Activated CD4-positive, alpha-beta T cell treated with anti-CD3 and anti-CD28 coated beads, Interleukin-10, Interleukin-2, amounts not matched to agents 100 ng/mL and 50 ng/mL, durations not matched to agents 16 hours and 8 hours (primary cell): ENCODE results near the gene NT5DC3.

Experiments used
- DNase-seq: peaks from one replicate; pipeline ENCODE4 v3.0.0-alpha.2; 2020

The NT5DC3 gene

DNA sequence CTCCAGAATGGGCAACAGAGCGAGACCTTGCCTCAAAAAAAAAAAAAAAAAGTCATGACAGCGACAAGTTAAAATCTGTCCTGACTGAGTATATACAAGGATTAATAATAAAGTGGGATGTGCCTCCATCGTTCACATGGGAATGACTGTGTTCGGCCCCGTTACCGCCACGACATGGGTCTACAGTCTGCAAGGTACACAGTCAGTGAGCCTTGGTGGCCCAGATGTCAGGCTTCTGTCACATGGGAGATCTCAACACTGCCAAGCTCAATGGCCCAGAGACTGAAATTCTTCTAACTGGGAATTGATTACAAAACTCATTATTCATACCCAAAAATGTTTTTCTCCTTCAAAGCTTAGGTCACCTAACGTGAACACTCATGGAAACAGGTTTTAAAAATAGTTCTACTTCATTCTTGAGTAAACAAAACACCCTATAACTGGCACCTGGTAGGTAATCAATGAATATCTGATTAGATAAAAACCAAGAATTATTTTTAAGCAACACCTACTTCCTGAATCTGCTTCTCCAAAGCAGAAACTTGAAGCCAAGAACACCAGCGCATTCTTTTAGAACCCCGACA, 66.0 kb downstream of the NT5DC3 start:
- DNase-seq: no peak

- DNase-seq: no peak
Observed at GRCh38 chr12:103773109-103773910, 67.7 kb downstream of the NT5DC3 start.

DNA sequence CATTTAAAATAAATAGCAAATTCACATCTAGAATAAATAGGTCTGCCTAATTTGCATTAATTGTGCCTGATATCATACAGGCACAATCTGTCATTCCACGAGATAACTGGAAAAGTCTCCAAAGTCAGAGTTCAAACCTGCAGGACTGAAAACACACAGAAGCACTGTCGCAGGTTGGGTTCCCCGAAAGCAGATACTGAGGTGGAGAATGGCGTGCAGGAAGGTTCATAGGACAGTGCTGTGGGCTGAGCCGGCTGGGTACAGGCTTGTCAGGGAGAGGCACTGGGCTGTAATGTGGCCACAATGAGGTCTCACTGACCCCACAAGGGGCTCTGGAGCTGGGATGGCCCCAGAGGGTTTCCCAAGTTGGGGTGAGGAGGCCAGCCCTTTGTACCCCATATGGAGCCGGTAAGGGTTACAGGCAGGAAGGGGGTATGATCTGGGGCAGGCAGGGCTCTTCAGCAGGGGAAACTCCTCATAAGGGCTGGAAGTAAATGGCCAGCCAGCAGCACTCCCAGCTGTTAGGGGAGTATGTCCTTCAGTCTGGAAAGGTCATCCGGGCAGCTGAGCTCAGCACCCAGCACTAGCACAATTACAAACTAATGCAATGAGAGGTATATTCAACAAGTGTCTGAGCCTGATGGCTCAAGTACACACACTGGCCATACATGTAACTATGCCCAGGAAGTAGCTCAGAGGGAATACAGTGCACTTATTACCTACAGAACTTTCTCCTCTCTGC, 68.5 kb downstream of the NT5DC3 start:
- DNase-seq: no peak

- no peak for DNase-seq
Observed at GRCh38 chr12:103771466-103771865, 69.6 kb downstream of the NT5DC3 start.

GRCh38 chr12:103769240-103769945, 71.6 kb downstream of the NT5DC3 start:
- DNase-seq: no peak

GRCh38 chr12:103768467-103769123, 72.4 kb downstream of the NT5DC3 start:
- DNase-seq: no peak

- DNase-seq: no peak
Observed at GRCh38 chr12:103766028-103766427, 75.0 kb downstream of the NT5DC3 start.

GRCh38 chr12:103765322-103765721, 75.7 kb downstream of the NT5DC3 start:
- DNase-seq: no peak

- DNase-seq: no peak
Observed at GRCh38 chr12:103762473-103762872, 78.6 kb downstream of the NT5DC3 start.

DNA sequence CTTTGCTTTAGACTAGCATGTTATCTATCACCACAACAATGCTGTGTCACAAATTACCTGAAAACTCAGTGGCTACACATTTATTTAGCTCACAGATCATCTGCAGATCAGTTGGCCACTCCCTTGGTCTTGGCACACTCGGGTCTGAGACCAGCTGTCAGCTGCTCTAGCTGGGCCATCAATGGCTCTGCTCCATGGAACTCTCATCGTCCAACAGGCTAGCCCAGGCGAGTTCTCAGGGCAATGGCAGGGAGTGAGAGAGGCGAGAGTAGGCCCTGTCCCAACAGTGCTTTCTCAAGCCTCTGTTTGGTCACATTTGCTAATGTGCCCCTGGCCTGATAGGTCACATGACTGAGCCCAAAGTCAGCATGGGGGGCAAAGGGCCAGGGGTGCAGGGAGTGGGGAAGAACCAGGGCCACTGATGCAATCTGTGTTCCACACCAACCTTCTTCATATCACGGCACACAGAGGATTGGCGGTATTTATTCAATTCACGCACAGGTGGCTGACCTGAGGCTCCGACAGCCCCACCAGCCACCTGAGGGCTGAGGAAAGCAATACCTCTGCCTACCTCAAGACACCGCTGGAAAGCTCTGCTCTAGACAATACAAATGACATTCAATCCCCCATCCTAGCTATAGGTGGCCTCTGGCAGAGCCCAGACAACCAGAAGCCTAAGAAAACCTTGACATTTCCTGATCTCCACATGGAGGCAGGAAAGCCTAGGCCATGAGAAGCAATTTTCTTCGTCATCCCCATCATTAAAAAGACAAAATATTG, 82.5 kb downstream of the NT5DC3 start:
- no peak for DNase-seq

DNA sequence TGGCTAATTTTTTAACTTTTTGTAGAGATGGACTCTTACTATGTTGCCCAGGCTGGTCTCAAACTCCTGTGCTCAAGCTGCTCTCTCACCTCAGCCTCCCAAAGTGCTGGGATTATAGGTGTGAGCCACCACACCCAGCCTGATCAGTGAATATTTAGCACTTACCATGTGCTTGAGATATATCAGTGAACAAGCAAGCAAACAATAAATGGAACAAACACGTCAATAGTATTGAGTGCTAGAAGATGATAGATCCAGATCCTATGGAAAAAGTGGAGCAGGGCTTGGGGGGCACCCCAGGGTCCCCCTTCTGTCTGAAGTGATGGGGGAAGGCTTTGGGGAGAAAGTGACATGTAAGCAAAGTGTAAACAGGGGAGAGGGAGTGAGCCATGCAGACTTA, 83.8 kb downstream of the NT5DC3 start:
- DNase-seq: no peak

GRCh38 chr12:103756443-103756842, 84.6 kb downstream of the NT5DC3 start:
- DNase-seq: no peak

GRCh38 chr12:103755425-103755824, 85.6 kb downstream of the NT5DC3 start:
- DNase-seq: no peak

DNA sequence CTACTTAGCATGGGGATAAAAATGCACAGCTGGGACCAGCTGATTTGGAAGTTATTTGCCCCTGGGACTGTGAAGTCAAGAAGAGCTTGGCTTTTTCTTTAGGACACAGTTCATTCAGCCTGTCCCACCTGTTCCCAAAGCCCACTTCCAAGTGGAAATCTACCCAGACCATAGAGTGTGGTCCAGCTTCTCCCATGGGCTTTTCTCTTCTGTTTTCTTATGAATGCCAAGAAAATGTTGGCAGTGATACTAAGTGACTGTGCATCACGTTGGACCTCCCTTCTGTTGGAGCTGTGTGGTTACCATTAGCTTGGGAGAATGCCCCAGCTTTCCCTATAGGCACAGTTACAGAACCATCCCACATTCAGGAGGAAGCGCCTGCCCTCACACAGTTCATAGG, 89.4 kb downstream of the NT5DC3 start:
- no peak for DNase-seq

DNA sequence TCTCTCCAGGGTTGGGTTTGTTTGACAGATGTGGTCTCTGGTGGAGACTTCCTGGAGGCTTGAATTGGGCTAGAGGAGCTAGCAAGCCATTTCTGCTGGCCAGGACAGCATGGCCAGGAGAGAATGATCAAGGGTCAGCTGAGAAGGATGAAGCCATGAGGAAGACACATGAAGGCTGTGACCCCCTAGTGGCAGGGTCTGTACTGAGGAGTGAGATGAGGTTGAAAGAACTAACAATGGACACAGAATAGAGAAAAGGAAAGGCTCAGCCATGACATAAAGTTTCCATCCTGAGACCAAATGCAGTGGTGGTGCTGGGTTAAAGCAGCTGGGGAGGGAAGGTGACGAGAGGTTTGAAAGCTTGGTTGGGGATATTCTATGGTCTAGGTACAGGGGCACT, 89.9 kb downstream of the NT5DC3 start:
- no peak for DNase-seq

DNA sequence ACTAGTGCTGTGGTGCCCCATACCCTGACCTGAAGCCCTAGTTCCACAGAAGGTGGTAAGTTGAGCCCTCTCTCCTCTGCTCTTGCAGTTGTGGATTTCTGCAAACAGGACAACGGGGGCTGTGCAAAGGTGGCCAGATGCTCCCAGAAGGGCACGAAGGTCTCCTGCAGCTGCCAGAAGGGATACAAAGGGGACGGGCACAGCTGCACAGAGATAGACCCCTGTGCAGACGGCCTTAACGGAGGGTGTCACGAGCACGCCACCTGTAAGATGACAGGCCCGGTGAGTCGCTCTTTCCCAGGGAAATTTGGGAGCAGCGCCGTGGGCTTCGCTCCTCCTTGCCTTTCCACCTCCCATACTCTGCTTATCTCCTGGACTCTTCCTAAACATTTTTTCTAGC, 92.2 kb downstream of the NT5DC3 start:
- no peak for DNase-seq

GRCh38 chr12:103748002-103748401, 93.0 kb downstream of the NT5DC3 start:
- DNase-seq: no peak

DNA sequence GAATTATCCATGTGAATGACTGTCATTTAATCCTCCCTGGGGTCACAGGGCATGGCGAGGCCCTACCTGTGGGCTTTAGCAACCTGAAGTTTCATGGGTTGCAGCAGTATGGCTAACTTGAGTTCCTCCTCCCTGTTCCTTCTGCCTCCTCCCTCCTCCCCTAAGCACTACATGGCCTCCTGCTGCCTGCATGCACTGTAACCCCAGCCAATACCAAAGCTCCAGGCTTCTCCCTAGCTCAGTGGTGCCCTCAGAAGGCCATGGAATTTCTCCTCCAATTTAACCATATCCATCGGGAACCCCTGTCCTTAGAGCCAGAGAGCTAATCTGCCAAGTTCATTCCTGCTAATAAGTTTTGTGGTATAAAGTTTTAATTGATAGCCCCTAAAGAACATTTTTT, 95.1 kb downstream of the NT5DC3 start:
- DNase-seq: no peak

- DNase-seq: no peak
Observed at GRCh38 chr12:103743788-103744187, 97.2 kb downstream of the NT5DC3 start.

DNA sequence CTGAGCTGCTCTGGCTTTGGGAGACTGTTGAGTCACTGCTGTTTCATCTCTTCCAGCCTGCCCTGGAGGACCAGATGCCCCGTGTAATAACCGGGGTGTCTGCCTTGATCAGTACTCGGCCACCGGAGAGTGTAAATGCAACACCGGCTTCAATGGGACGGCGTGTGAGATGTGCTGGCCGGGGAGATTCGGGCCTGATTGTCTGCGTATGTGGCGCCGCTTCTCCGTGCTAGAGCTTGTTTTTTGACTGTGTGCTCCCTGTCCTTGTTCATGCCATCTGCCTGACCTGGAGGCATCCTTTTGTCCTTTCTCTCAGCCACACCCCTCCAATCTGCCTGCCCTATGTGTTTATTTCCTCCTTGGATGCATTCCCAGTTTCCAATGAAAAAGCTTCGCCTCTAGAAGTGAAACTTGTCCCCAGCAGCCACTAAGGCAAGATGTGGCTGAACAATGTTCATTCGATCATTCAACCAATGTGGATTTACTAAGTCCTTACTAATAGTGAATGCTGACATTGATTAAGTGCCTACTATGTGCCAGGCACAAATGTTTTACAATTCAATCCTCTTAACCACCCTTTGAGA, 98.6 kb downstream of the NT5DC3 start:
- DNase-seq: no peak

DNA sequence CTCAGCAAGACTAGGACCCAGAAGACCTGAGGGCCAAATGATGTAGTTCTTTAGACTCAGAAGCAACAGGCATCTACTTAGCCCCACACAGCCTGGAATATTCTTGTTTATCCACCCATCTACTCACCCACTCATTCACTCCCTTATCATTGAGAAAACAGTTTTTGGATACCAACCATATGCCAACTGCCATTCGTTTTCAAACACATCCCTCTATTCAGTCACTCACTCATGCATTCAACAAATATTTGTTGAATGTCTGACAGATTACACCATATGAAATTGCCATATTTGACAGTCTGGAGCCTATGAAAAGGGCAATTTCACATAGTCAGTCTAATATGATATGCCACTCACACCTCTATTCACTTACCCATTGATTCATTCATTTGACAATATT, 103.2 kb downstream of the NT5DC3 start:
- DNase-seq: no peak

GRCh38 chr12:103736572-103736971, 104.5 kb downstream of the NT5DC3 start:
- no peak for DNase-seq
